ENCODE data around the gene MCMBP.
A peak's percentile ranks its signal among the peaks of the same experiment; 100 is the strongest.
"Not testable (repeated sequence)": the region's sequence is repeated elsewhere in the genome, so short reads cannot be mapped to it uniquely, and the experiment has no call there.

The MCMBP gene

DNA sequence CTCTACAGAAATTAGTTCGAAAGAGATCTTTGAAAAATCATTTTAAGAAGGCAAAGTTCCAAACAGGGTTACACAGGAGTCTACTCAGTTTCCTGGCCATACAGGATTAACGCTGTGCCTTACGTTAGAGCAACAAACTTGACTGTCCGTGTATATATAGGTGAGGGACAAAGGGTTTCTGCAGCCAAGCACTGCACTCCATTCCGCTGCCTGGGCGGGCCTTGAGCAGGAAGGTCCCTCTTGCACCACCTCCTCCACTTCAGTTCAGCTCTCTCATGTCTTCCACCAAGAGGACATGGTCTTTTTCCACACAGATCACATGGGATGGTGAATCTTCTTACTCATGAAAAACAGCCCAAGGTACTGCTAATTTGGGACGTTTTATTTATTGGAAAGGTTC is 43.2 kb downstream of the MCMBP start:
- no peak for DNase-seq

DNA sequence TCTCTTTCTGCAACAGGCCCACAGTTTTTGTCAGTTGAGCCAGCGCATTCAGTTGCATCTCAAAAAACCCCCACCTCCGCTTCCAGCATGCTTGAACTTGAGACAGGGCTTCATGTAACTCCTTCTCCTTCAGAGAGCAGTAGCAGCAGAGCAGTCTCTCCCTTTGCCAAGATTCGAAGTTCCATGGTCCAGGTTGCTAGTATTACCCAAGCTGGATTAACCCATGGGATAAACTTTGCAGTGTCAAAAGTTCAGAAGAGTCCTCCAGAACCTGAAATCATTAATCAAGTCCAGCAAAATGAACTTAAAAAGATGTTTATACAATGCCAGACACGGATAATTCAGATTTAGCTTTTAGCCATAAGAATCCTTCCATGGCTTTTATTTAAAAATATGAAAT is 45.2 kb downstream of the MCMBP start:
- DNase-seq: no peak

DNA sequence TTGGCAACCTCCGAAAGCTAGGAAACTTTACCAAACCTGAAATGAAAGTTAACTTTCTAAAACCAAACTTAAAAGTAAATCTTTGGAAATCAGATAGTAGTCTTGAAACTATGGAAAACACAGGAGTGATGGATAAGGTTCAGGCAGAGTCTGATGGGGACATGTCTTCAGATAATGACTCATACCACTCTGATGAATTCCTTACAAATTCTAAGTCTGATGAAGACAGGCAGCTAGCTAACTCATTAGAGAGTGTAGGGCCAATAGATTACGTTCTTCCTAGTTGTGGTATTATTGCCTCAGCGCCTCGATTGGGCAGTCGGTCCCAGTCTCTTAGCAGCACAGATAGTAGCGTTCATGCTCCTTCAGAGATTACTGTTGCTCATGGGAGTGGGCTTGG is 45.9 kb downstream of the MCMBP start:
- DNase-seq: no peak

DNA sequence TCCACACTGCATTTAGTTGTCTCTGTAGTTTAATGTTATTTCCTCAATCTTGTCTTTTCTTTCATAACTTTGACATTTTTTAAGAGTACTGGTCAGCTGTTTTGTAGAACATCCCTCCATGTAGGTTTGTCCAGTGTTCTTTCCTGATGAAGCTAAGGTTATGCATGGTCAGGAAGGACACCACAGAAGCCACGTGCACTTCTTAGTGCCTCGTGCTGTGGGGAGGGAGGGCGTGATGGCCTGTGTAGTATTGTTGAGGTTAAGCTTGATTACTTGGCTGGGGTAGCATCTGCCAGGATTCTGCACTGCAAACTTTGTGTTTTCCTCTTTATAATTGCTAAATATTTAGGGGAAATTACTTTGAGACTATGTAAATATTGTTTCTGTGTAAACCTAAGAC is 48.3 kb downstream of the MCMBP start:
- no peak for DNase-seq

DNA sequence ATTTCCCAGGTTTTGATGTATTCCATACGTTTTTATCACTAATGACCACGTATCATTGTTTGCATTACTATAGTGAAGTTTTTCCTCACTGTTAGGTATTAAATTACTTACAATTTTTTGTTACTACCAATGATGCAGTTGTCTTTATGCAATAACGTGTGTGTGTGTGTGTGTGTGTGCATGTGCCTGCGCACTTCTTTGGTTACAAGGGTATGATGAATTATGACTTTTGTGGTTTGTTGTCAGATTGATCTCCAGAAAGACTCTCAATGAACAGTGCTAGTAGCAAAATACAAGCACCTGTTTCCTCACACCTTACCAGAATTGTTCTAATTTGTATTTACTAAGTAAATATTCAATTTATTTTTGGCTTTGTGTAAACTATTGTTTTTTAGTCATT is 51.5 kb downstream of the MCMBP start:
- no peak for DNase-seq

DNA sequence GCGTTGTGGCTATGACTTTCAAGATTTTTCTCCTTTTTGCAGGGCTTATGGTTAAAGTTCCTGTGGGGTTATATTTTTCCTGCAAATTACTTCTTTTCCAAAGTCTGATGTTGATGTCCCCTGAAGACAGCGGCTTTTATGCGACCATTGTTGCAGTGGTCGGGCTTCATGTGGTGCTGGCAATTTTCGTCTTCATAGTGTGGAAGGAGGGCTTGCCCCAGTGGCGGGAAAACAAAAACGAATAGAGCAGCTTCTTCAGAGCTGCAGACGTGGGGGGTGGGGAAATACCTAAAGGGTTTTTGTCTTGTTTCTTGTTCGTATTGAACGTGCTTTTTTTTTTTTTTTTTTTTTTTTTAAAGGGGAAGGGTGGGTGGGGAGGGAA is 53.8 kb downstream of the MCMBP start:
- DNase-seq: no peak

DNA sequence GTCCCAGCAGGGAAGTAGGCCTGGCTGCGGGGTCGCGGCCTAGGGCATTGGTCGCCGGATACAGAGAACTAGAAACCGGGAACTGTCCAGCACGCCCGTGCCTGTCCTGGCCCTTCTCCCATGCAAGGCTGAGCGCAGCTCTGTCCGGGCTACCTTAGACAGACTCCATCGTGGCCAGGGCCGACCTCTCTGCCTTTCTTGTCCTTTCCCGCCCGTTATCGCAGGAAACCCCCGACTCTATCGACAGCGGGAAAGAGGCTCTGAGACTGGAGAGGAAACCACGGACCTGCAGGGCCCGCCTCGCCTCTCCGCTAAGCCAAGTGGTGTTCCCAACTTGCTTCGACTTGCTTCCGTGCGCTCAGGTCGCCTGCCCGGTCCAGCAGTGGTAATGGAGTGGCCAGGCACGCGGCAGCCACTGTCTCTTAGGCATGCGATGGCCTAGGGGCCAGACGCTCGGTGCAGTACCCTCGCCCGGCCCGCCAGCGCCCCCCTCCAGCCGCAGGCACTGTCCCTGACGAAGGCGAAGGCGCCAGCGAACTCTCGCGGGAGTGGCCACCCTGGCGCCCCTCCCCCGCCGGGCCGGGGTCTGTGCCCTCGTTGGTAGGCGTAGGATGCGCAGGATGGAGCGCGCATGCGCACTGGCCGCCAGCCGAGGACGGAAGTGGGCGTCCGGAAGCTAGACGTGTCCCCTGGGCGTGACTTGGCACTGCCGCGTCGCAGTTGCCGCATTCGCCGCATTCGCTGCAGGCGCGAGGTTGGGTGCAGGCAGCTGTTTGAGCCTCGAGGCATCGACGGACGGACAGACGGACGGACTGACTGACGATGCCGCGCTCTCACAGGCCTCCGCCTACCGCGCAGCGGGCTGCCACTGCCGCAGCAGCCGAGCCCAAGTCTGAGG is 54.4 kb downstream of the MCMBP start:
- peak; percentile 78 for DNase-seq

DNA sequence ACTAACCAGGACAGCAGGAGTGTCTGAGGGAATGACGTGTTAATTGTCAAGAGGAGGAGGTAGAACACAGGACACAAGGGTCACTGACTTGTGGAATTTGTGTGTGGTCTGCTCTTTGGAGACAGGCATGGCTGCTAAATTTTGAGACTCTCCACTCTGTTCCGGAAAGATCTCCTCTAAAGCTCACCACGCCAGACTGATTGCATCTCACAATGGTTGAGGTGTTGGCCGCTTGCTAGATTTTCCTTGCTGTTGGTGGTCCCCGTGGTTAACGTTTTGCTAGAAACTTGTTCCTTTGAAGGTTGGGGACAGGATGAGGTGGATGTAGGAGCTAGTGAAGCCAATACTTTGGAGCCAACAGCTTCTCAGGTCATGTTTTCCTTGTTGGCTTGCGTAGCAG is 57.0 kb downstream of the MCMBP start:
- no peak for DNase-seq

DNA sequence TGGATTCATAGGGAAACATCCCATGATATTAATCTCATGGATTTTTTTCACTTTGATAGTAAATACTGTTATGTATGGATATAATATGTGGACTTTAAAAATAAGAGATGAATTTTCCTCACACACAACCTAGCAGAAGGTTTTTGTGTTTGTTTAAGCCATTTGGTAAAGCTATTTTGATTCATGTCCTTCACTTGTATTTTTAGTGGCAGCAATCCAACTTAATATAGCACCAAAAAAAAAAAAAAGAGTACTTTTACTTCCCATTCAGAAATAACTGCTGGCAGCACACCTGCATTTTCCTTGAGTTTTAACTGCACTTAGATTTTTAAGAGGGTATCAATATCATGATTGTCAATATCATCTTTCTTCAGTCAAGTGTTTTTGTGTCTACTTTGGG is 60.0 kb downstream of the MCMBP start:
- DNase-seq: no peak

DNA sequence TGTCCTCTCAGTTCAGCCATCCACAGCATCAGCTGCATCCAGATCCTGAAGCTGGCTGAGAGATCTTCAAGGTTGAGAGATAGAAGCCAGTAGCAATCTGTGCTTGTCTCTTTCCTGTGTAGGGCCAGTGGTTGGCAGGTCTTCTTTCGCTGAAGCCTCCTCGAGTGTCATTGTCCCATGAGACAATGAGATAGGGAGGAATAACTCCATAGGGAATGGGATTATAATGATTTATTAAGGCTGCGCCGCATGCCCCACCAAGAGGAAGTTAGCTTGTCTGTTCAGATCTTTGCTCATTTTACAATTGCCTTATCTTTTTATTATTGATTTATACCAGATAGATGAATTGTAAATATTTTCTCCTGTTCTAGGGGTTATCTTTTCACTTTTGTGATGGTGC is 61.5 kb downstream of the MCMBP start:
- no peak for DNase-seq

DNA sequence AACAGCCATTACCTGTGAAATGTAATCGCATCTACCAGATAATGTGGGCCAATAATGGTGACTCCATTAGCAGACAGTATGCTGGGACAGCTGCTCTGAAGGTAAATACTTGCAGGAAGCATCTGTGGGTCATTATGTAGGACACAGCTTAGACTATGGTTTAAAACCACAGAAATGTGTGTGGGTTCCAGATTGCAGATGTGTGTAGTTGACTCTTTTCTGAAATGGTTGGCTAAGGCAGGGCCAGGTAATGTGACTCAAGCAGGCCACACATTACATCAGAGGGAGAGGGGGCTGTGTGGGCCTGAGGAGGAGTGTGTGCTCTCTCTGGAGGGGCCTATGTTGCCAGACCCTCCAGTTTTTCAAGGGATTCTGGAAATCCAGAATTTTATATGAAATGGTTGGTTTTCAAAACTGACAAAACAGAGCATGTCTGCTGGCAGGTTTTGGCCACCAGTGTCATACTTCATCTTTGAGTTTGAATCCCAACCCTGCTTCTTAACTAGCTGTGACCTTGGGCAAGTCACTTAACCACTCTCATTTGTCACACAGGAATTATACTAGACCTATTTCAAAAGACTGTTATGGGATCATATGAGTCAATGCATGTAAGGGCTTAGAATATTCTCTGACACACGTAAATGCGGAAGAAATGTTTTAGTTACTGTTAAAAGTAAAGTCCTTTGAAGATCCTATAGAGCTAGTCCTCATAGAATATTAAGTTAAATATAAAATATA is 64.5 kb downstream of the MCMBP start:
- peak; percentile 69 for DNase-seq

DNA sequence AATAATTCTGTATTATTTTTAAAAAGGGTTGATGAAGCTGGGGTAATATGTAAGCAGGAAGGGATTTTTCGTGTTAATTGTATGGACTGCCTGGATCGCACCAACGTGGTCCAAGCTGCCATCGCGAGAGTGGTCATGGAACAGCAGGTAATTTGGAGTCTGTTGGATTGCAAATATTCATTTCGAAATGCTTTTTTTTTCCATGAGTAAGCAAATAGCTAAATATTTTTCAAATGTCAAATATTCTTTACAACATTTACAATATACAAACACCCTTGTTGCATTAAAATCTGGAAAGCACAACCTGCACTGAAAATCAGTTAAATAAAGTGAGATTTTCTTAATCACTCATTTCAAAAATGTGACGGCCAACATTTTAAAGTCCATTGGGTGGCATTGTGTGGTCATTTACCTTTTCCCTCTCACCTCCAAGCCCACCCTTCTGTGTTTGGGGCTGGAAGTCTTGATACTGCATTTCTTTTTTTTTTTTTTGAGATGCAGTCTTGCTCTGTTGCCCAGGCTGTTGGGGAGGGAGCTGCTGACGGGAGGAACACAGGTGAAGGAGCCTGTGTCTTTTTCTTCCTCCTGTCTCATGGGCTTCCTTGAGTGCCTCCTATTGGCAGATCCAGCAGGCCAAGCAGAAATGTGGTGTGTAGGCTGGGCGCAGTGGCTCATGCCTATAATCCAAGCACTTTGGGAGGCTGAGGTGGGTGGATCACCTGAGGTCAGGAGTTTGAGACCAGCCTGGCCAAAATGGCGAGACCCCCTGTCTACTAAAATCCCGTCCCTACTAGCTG is 66.1 kb downstream of the MCMBP start:
- DNase-seq: no peak

DNA sequence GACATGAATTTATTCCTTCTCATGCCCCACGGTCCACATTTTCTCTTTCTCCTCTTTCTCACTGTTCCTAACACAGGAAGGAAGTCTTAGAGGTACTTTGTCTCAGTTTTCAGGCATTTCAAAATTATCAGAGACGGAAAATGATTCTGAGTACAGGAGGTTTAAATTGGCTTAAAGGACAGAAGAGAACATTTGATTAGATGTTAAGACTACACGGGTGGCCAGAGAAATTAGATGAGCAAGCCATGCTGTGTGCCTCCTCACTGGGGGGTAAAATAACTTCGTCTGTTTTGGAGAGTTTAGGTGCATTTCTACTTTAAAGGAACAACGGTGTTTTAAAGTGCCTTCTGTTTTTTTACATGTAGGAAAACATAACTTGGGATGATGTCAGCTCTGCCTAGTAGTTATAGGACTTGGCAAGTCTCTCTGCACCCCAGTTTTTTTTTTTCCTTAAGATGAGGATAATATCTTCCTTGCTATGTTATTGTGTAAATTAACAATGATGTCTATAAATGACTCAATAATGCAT is 66.9 kb downstream of the MCMBP start:
- no peak for DNase-seq

DNA sequence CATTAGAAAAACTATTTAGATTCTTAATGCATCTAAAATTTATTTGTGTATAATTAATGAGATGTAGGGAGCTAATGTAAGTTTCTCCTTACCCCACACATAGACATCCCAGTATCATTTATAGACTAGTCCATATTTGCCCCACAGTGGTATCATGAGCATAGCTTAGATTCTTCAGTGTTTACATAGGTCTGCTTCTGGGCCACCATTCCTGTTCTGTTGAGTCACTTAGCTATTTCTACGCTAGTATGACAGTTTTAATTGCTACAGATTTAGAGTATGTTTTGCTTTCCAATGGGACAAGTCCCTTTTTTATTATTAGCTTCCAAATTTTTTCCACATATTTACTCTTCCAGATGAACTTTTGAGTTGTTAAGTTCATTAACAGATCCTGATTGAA is 69.4 kb downstream of the MCMBP start:
- peak; percentile 88 for DNase-seq

DNA sequence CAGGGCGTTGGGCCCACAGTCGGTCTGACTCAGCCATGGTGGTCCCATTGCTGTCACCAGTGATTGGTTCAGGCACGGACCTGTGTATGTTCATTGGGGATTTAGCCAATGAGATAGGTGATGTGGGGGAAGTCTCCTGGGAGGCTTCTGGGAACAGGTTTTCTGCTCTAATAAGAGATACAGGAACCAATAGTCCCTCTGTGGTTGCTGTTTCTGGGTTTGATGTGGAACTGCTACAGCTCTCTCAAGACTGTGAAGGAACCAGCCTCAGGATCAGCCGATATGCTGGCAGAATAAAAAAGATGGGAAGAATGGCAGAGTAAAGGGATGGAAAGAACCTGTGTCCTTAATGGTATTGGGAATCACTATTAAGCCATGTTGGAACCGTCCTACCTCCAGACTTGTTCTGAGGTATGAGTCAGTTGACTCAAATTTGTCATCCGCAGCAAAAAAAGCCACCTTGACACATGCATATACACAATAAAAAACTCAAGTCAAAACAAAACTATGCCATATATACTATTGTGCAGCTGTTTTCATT is 70.6 kb downstream of the MCMBP start:
- no peak for DNase-seq

DNA sequence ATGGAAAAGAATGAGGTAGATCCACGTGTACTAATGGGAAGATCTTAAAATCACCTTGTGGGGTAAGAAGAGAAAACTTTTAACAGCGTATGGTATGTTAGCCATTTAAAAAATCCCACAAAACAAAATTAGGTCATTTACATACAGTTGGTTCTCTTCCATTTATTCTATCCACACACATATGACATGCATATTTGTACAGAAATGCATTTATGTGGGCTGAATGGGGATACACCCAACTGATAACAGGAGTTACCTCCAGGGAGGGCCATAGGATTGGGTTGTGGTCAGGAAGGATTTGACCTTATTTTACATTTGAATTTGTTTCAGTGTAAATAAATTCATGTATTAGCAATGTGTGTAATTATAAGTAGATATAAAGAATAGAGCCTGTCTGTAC is 71.5 kb downstream of the MCMBP start:
- DNase-seq: no peak

DNA sequence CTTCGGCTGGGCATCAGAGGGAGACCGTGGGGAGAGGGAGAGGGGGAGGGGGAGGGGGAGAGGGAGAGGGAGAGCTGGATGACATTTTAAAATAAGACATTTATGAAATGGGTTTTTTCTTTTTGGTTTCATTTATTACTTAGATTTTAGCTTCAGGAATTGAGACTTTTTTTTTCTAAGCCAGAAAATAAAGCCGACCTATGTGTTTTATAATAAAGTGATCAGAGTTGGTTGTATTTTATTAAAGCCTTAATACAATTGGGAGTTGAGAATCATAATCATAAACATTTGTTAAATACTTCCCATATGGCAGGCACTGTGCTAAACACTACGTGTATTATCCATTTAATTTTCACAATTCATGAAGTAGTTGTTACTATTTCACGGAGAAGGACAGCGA is 76.6 kb downstream of the MCMBP start:
- no peak for DNase-seq

DNA sequence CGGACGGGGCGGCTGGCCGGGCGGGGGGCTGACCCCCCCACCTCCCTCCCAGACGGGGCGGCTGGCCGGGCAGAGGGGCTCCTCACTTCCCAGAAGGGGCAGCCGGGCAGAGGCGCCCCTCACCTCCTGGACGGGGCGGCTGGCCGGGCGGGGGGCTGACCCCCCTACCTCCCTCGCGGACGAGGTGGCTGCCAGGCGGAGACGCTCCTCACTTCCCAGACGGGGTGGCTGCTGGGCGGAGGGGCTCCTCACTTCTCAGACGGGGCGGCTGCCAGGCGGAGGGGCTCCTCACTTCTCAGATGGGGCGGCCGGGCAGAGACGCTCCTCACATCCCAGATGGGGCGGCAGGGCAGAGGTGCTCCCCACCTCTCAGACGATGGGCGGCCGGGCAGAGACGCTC is 77.5 kb downstream of the MCMBP start:
- not testable (repeated sequence) for DNase-seq

DNA sequence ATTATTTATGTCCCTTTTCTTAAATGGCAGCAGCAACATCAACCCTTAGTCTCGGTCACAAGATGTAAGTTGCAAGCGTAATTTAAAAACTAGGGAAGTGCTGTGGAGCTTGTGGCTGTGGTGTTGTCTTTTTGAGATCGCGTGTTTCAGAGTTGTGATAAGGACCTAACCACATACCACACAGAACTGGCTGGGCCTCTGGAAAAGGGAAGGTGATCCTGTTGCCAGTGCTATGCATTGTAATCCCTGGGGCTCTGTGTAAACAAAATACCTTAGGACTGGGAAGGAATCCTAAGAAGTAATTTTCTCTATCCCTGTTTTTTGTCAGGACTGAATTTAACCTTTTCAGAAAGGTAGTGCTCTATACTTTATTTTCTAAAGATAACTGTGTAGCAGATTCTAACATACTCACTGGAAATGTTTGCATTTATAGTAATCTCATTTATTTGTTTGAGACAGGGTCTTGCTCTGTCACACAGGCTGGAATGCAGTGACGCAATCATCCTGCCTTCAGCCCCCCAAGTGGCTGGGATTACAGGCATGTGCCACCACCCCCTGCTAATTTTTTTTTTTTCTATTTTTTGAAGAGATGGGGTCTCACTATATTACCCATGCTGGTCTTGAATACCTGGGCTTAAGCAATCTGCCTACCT is 86.4 kb downstream of the MCMBP start:
- DNase-seq: peak; percentile 45

DNA sequence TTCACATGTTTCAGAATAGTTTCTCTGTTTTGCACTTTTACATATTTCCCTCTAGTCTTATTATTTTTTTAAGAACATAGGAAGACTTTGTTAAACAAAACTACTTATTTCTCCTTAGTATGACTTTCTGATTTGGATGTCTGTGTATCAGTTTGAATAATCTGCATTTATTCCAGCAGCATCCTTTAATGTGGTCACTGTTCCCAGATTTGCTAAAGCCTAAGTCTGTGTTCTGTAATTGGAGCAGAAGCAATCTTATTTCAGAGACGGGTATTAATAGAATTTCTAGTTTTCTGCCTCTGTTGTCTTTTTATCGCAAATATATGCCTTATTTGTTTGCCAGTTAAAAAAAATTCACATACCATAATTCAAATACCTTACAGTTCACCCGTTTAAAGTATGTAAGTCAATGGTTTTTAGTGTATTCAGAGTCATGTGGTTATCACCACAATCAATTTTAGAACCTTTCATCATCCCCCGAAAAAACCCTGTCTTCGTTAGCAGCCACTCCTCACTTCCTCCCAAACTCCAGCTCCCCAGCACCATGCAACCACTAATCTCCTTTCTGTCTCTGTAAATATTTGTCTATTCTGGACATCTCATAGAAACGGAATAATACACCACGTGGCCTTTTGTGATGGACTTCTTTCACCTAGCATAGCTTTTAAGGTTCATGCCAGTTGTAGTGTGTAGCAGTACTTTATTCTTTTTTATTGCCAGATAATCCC is 88.1 kb downstream of the MCMBP start:
- no peak for DNase-seq

DNA sequence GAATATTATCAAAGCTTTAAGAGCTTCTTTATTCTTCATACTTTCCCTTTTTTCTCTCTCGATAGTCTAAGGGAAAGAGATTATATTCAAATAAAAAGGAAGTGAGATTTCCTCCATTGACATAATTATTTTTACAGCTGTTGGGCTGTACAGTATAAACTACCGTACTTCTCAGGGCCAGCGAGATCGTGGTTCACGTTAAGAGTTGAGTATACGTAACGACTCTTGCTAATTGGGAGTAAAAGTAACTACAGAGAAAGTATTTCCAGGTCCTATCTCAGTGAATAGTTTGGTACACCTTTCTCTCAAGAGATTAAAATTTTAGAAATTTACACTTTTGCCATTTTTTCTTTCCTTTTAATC is 89.0 kb downstream of the MCMBP start:
- DNase-seq: no peak

Measured in fibroblast of skin of back (primary cell).